Loucy (cell line): ENCODE data around the gene MAP4K2.

Experiments used
- H2AFZ ChIP-seq: fragments of 200-600 bp; sonication (generic); 2 replicates; pipeline ENCODE4 v1.6.0; 2016; ENCODE audit warnings: antibody characterized with exemption, mild to moderate bottlenecking, low read length, moderate library complexity
- H3F3A ChIP-seq: fragments of 200-600 bp; 2 replicates; pipeline ENCODE4 v1.6.0; 2016; ENCODE audit warnings: antibody characterized with exemption, low read depth, mild to moderate bottlenecking
- H3K27me3 ChIP-seq: fragments of 200-600 bp; sonication (generic); 2 replicates; pipeline ENCODE4 v1.6.1; 2014; ENCODE audit warnings: low read length, mild to moderate bottlenecking; ENCODE audit not compliant: insufficient read depth, poor library complexity, severe bottlenecking
- H3K36me3 ChIP-seq: fragments of 200-600 bp; sonication (generic); 2 replicates; pipeline ENCODE4 v1.6.1; 2016; ENCODE audit warnings: low read length; ENCODE audit not compliant: insufficient read depth
- H3K4me1 ChIP-seq: fragments of 200-600 bp; sonication (generic); 2 replicates; pipeline ENCODE4 v1.5.1; 2014; ENCODE audit warnings: low read length, mild to moderate bottlenecking; ENCODE audit not compliant: insufficient read depth, poor library complexity, severe bottlenecking
- H3K4me2 ChIP-seq: fragments of 200-600 bp; sonication (generic); 2 replicates; pipeline ENCODE4 v1.6.0; 2014; ENCODE audit warnings: antibody characterized with exemption, low read length, low read depth, mild to moderate bottlenecking; ENCODE audit not compliant: poor library complexity, severe bottlenecking
- H3K4me3 ChIP-seq: fragments of 200-600 bp; sonication (generic); 2 replicates; pipeline ENCODE4 v1.5.1; 2014; ENCODE audit warnings: low read length, mild to moderate bottlenecking, mixed read lengths; ENCODE audit not compliant: poor library complexity, severe bottlenecking
- H3K79me2 ChIP-seq: fragments of 200-600 bp; sonication (generic); 2 replicates; pipeline ENCODE4 v1.6.1; 2014; ENCODE audit warnings: low read length; ENCODE audit not compliant: insufficient read depth
- H3K9ac ChIP-seq: fragments of 200-600 bp; sonication (generic); 2 replicates; pipeline ENCODE4 v1.6.0; 2014; ENCODE audit warnings: mild to moderate bottlenecking, low read depth, low read length, moderate library complexity; ENCODE audit not compliant: poor library complexity, severe bottlenecking
- H3K9me2 ChIP-seq: fragments of 200-600 bp; sonication (generic); replicated peaks from 2 replicates; pipeline ENCODE4 v1.6.1; 2016; ENCODE audit warnings: low read depth, low read length, mixed read lengths
- H3K9me3 ChIP-seq: fragments of 200-600 bp; sonication (generic); 2 replicates; pipeline ENCODE4 v1.6.1; 2014; ENCODE audit warnings: mild to moderate bottlenecking, antibody characterized with exemption, low read length, low read depth; ENCODE audit not compliant: insufficient read depth
- H4K20me1 ChIP-seq: fragments of 200-600 bp; sonication (generic); 2 replicates; pipeline ENCODE4 v1.6.0; 2014; ENCODE audit warnings: antibody characterized with exemption, low read length, mild to moderate bottlenecking; ENCODE audit not compliant: insufficient read depth, poor library complexity, severe bottlenecking
- CTCF ChIP-seq: fragments of 200-600 bp; sonication (generic); conservative IDR thresholded peaks from 2 replicates; pipeline ENCODE4 v1.5.1; 2014; ENCODE audit warnings: mild to moderate bottlenecking, antibody characterized with exemption, low read length
- EZH2phosphoT487 ChIP-seq: fragments of 200-600 bp; IDR thresholded peaks from 2 replicates; pipeline ENCODE4 v1.6.1; 2018; ENCODE audit warnings: antibody characterized with exemption, mild to moderate bottlenecking, moderate library complexity, borderline replicate concordance

MAP4K2 gene

GRCh38 chr11:64758330-64759079 is 44.5 kb downstream of the MAP4K2 start:
- H3K4me1 ChIP-seq: peaks cover 29% of the 10 kb centered on the region

GRCh38 chr11:64757549-64758329 is 45.3 kb downstream of the MAP4K2 start:
- no peak for TF ChIP-seq CTCF
- no peak for TF ChIP-seq EZH2phosphoT487
- H3K4me2 ChIP-seq: no peak overlapping the region
- no peaks in the 10 kb centered on the region for H3K27me3 ChIP-seq
- peaks cover 9% of the 10 kb centered on the region; the same call in 1 of the 2 replicates for H3K36me3 ChIP-seq
- peaks cover 3% of the 10 kb centered on the region; the same call in 1 of the 2 replicates for H3F3A ChIP-seq
- H3K9me3 ChIP-seq: no peaks in the 10 kb centered on the region
- H3K9me2 ChIP-seq: no peaks in the 10 kb centered on the region
- H3K4me1 ChIP-seq: peaks cover 22% of the 10 kb centered on the region
- no peak overlapping the region for H2AFZ ChIP-seq
- no peak overlapping the region for H3K4me3 ChIP-seq
- peaks cover 6% of the 10 kb centered on the region; the same call in 1 of the 2 replicates for H3K79me2 ChIP-seq
- no peak overlapping the region for H3K9ac ChIP-seq
- H4K20me1 ChIP-seq: peaks cover 17% of the 10 kb centered on the region

More at GRCh38 chr11:64758330-64759079, 44.5 kb downstream of the MAP4K2 start:
- H3K9ac ChIP-seq: no peak overlapping the region
- no peaks in the 10 kb centered on the region for H3K27me3 ChIP-seq
- peaks cover 9% of the 10 kb centered on the region; the same call in 1 of the 2 replicates for H3K79me2 ChIP-seq
- H3K4me2 ChIP-seq: no peak overlapping the region
- no peaks in the 10 kb centered on the region for H3K9me2 ChIP-seq
- H2AFZ ChIP-seq: no peak overlapping the region
- peaks cover 13% of the 10 kb centered on the region; the same call in 1 of the 2 replicates for H3K36me3 ChIP-seq
- H3K9me3 ChIP-seq: no peaks in the 10 kb centered on the region
- peaks cover 24% of the 10 kb centered on the region for H4K20me1 ChIP-seq
- TF ChIP-seq EZH2phosphoT487 (no peak), CTCF (no peak)
- H3F3A ChIP-seq: peaks cover 5% of the 10 kb centered on the region
- H3K4me3 ChIP-seq: no peak overlapping the region

GRCh38 chr11:64755681-64756361 is 47.2 kb downstream of the MAP4K2 start:
- Histone ChIP-seq H4K20me1 (peaks cover 7% of the 10 kb centered on the region), H3K79me2 (no peaks in the 10 kb centered on the region), H3K9ac (no peak overlapping the region), H2AFZ (no peak overlapping the region), H3K27me3 (no peaks in the 10 kb centered on the region), H3K4me3 (no peak overlapping the region), H3K9me2 (no peaks in the 10 kb centered on the region), H3K4me1 (peaks cover 13% of the 10 kb centered on the region), H3K36me3 (peaks cover 3% of the 10 kb centered on the region; the same call in 1 of the 2 replicates), H3K4me2 (no peak overlapping the region), H3K9me3 (no peaks in the 10 kb centered on the region), H3F3A (peaks cover under 1% of the 10 kb centered on the region; the same call in 1 of the 2 replicates)
- TF ChIP-seq CTCF: no peak
- no peak for TF ChIP-seq EZH2phosphoT487
